Suppressor macrophage (primary cell): ENCODE measurements around the gene NCAPD3.
A peak's percentile ranks its signal among the peaks of the same experiment; 100 is the strongest.

Source experiments
- DNase-seq, 4 experiments: peaks; one replicate each; pipeline ENCODE4 v3.0.0-alpha.2; 2020 to 2022

Gene NCAPD3

DNA sequence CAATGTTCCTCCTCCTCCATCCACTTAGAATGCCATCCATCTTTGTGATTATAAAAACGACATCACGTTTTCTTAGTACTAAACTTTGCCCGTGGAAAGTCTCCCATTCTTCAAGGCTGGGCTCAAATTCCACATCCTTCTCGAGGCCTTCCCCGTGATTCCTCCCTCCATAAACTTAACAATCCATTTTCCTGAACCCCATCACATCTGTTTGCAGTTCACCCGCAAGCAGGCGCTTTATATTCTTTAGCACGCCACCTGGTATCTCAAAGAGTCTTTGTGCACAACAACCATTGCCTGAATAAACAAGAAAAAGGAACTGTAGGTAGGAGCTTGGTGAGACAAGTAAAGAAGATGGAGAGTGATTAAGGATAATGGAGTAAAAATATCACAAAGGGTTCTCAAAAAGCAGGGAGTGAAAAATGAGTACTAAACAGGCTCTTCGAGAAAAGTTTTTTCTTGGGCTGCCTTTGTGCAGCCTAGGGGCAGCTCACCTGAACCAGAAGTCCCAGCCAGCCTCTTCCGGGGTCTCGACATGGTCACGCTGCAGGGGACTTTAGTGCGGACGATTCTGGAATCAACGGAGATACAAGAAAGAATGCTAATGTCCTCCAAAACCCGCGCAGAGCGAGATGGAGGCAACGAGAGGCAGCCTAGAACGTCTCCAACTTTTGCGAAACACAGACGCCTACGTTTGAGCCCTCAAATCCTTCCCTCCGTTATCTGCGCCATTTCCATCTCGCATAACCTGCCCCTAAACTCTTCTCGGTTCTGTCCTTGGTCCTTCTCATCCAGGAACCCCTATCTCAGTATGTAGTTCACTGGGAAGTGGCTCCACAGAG, 28.8 kb upstream of the NCAPD3 start:
- DNase-seq: peak; percentile 52 to 66 (median 60)

DNA sequence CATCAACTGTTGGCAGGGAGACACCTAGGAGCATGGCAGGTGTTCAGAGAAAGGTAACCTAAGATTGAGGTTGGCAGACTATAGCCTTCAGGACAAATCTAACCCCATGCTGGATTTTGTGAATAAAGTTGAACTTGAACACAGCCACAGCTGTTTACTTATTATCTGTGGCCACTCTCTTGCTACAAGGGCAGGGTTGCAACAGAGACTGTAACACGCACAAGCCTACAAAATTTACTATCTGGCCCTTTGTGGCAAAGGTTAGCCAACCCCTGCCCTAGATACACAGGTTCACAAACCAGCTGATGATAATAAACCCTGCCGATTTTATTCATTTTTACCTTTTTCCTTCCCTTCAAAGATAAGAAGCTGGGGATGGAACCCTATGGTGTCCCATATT, 26.9 kb upstream of the NCAPD3 start:
- DNase-seq: no peak

DNA sequence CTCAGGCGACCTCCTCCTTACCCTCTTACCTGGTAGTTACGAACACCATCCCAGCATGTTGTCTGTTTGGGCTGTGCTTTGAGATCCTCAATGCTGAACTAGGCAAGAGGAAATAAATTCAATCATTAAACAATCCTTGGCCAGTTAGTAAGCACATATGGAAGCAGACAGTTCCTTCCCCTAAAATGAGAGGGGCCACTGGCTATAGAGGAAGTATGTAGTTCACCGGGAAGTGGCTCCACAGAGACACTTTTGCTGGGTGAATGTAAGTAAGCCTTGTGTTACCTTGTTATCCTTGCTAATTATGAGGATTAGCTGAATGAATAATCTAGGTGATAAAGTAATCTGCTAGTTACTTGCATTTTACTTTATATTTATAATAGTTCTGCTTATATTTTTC, 26.5 kb upstream of the NCAPD3 start:
- DNase-seq: peak; percentile 23 to 57 (median 50)

- no peak for DNase-seq
Observed at GRCh38 chr11:134248910-134249480, 25.2 kb upstream of the NCAPD3 start.

DNA sequence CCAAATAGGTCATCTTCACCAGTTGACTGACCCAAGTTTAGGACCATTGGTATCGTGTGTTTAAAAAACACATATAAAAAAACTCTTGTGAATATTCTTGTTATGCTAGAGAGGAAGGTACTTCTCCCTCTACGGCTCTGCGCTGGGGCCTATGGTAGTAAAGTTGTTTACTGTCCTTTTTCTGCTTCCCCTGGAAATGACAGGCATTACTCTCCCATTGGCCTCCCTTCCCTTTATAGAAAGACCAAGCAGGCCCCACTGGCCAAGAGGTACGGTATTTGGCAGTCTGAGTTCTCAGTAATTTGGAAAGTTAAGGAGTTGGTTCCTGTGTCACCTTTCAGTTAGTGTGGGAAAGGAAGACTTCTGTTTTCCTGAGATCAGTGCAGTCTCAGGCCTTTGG, 22.9 kb upstream of the NCAPD3 start:
- DNase-seq: no peak

DNA sequence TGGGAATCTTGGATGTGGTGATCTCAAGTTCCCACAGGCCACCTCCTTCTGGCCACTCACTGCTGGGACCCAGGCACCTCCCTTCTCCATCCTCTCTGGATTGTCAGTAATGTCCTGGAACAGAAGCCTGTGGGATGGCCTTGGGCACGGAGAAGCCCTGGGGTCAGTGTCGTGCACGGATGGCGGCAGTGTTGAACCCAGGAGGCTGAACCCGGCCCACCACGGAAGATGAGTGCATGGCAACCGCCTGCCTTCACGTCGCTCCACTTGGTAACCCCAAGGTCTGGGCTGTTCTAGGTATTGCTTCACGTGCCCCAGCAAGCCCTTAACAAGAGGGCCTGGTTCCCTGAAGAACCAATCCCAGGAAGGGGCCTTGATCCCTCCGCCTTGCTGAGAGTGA, 22.3 kb upstream of the NCAPD3 start:
- no peak for DNase-seq

DNA sequence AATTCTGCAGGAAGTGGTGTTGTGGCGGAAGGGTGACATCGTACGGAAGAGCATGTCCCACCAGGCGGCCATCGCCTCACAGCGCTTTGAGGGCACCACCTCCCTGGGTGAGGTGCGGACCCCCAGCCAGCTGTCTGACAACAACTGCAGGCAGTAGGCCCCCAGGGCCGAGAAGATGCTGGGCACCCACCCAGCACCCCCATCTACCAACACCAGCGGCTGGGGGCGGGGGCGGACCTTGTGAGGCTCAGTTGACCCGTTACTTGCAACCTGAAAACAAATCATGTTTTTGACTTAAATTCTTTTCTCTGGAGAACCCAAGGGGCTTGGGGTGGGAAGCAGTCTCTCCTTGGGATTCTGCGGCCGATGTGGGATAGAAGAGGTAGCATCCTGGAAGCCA, 21.7 kb upstream of the NCAPD3 start:
- no peak for DNase-seq

- DNase-seq: peak in 2 of 4 experiments; percentile 7 to 17
Observed at GRCh38 chr11:134244593-134244992, 20.8 kb upstream of the NCAPD3 start.

DNA sequence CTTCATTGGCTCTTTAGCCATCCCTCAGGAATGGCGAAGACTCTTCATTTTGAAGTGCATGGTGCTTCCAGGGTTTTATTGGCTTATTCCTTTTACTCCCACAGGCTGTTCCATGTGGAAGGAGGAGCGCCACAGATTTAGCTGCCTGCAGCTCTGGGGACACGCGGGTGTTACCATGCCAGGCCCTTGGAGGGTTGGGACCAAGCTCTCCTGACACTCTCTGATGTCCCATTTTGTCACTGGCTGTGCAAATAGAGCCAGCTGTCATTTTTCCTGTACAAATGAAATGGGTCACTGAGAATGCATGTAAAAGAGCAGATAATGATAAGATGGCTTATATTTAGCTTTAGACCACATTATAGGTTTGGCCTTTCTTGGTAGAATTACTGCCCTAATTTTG, 20.1 kb upstream of the NCAPD3 start:
- DNase-seq: no peak

DNA sequence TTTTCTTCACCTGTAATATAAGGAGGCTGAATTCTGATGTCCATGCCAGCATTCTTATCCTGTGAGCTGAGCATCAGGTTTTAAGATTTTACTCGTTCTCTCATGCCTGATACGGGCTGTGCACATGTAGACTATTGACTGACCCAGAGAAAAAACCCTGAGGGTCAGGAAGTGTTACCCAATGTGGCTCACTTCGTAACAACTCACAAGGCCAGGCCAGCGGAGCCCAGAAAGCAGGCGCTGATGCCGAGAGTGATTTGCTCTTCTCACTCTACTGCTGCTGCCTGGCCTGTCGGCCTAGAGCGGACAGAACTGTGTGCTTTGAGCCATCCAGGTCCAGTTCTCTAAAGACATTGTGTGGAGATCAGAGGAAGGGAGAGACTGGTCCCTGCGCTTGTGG, 18.6 kb upstream of the NCAPD3 start:
- no peak for DNase-seq

GRCh38 chr11:134240592-134240991, 16.8 kb upstream of the NCAPD3 start:
- no peak for DNase-seq

- no peak for DNase-seq
Observed at GRCh38 chr11:134238956-134239355, 15.2 kb upstream of the NCAPD3 start.

- no peak for DNase-seq
Observed at GRCh38 chr11:134237557-134237922, 13.8 kb upstream of the NCAPD3 start.

DNA sequence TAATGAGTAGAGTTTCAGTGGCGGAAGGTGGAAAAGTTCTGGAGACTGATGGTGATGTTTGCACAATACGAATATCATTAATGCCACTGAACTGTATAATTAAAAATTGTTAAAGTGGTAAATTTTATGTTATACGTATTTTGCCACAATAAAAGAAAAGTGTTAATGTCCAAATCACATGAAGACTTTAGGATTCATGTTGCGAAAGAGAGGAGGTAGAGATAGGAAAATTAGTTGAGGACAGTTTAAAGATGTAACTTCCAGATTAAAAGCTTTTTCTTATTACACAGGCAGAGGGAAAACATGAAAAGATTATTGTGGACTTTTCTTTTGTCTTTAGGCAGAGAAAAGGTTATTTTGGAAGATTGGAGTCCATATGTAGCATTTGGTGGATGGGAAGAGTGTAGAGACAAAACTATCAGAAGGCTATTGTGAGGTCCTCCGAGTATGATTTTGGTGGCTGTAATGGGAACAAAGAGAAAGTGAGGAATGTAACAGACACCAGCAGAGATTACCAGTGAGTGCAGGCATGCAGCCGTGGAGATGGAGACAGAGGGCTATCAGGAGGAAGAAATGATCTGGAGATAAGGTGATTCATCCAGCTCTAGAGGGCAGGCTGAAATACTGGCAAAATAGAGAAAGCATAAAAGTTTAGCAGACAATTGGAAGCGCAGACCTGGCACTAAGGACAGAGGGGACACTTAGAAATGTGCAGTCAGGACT, 13.2 kb upstream of the NCAPD3 start:
- DNase-seq: no peak

- DNase-seq: no peak
Observed at GRCh38 chr11:134235399-134235798, 11.6 kb upstream of the NCAPD3 start.

- DNase-seq: no peak
Observed at GRCh38 chr11:134233729-134234179, 10.0 kb upstream of the NCAPD3 start.

DNA sequence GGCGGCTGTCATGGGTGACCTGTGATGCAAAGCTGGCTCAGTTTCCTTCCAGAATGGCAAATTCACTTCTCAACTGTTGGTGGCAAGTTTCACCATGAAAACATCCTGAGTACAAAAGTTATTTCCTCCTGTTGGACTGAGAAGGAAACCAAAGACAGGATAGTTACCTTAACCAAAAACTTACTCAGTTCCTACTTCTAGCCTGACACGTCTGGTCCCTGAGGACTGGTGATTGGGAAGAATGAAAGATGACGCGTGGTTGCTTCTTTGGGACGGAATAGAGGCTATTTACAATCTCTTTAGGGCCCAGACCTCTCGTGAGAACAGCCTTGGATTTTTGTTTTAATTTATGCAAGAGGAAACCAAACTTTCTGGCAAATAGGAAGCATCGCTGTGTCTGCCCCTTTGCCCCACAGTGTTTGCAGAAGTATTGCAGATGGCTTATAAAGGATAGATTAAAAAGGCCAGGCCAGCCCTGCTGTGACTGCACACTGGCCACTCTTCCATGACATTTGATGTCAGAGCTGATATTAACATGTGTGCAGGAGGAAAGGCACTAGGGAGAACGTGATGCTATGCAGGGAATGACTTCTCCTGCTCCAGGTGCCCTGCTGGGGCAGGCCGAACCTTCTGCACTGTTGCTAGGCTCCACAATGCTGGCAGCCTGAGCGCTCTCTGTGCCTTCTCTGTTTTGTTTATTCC, 8.3 kb upstream of the NCAPD3 start:
- DNase-seq: peak; percentile 40 to 69 (median 57)

DNA sequence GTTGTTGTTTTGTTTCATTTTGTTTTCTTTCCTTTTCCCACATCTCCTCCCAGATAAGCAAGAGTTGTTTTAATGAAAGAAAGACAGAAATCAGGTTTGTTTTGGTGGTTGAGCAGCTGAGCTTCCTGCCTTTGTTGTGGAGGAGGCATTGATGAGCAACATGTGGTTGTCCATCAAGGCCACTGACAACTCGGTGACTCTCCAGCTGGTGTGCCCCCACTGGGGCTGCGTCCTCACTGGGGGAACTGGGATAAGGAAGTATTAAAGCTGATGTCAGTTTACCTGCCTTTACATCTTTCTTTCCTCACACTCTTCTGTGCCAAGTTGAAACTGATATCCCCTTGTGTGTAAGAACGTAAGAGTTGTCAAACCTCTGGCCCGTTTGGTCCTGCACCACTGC, 6.6 kb upstream of the NCAPD3 start:
- no peak for DNase-seq

- DNase-seq: no peak
Observed at GRCh38 chr11:134229126-134229790, 5.5 kb upstream of the NCAPD3 start.

DNA sequence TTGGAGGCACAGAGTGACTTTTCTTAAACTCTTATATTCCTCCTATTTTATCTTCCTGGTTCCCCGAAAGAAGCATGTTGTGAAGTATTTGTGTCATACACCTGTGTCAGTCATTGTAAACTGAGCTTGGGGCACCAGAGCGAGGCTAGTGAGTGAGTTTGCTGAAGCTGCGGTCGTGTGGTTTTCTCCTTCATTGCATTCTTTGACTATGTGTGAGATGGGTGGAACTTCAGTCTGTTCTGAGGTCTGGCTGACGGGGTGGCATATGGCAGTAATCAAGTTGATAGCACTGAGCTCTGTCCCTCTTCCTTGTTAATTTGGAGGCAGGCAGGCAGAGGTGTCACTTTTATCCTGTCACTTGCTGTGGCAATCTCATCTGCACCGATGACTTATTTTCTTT, 4.9 kb upstream of the NCAPD3 start:
- DNase-seq: no peak

DNA sequence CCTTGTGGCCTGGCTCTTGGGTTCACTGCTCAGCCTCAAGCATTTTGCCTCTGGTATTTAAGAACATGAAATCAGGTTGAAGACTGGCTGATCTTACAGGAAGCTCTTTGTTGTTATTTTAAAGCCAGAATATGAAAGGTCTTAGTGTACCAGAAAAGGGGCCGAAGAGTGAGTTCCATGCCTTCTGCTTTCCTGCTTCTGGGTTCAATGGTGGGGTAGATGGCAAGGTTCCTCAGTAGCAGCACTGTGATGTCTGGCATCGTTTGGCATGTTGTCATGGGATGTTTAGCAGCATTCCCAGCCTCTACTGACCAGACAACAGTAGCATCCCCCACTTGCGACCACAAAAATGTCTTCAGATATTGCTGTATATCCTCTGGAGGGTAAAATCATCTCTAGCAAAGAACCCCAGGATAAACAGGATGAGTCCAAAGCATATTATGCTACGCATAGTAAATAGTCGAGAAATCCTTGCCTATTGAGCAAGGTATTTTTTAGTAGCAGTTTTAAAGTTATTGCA, 3.1 kb upstream of the NCAPD3 start:
- no peak for DNase-seq
